Osteocyte (in vitro differentiated cells): ENCODE results near the gene ULK2. TPM values are rescaled to one million over a fixed set of nuclear protein-coding genes. Genes with fewer than 3 reads are reported as not detected.

ENCODE experiments used
- DNase-seq: peaks from one replicate; pipeline ENCODE4 v3.0.0; 2021; ENCODE audit warnings: mixed read lengths; ENCODE audit not compliant: unreplicated experiment; ENCODE audit errors: extremely low spot score
- H3K27ac Mint-ChIP-seq: one replicate; pipeline ENCODE4 v1.8.0; 2021; ENCODE audit warnings: mild to moderate bottlenecking, mixed read lengths; ENCODE audit not compliant: unreplicated experiment
- H3K27me3 Mint-ChIP-seq: one replicate; pipeline ENCODE4 v1.8.0; 2021; ENCODE audit warnings: mixed read lengths; ENCODE audit not compliant: unreplicated experiment
- H3K36me3 Mint-ChIP-seq: one replicate; pipeline ENCODE4 v1.8.0; 2021; ENCODE audit warnings: mixed read lengths; ENCODE audit not compliant: unreplicated experiment
- H3K4me1 Mint-ChIP-seq: one replicate; pipeline ENCODE4 v1.8.0; 2021; ENCODE audit warnings: mixed read lengths; ENCODE audit not compliant: unreplicated experiment
- H3K4me3 Mint-ChIP-seq: one replicate; pipeline ENCODE4 v1.8.0; 2021; ENCODE audit warnings: mild to moderate bottlenecking, moderate library complexity, mixed read lengths; ENCODE audit not compliant: unreplicated experiment
- H3K9me3 Mint-ChIP-seq: one replicate; pipeline ENCODE4 v1.8.0; 2021; ENCODE audit warnings: mixed read lengths; ENCODE audit not compliant: unreplicated experiment
- CTCF ChIP-seq: fragments of 200-600 bp; sonication (generic); IDR thresholded peaks from 2 replicates; pipeline ENCODE4 v1.5.0; 2021; ENCODE audit warnings: antibody characterized with exemption, mild to moderate bottlenecking, moderate library complexity
- total RNA-seq: library from RNA; stranded (reverse); gene quantifications from 2 replicates; pipeline ENCODE4 v1.2.1, GENCODE V29; 2021

Gene ULK2
- total RNA-seq, 1 donor from 2014 or later, result 33.3 TPM

GRCh38 chr17:19733953-19734526, 133.7 kb downstream of the ULK2 start:
- H3K36me3 Mint-ChIP-seq, result no peaks in the 10 kb centered on the region

GRCh38 chr17:19731626-19732025, 136.1 kb downstream of the ULK2 start:
- Mint-ChIP-seq H3K27ac (no peak overlapping the region), H3K4me1 (peaks cover 41% of the 10 kb centered on the region), H3K4me3 (no peak overlapping the region), H3K9me3 (no peaks in the 10 kb centered on the region), H3K27me3 (peaks cover 2% of the 10 kb centered on the region), H3K36me3 (no peaks in the 10 kb centered on the region)
- no peak for TF ChIP-seq CTCF
- DNase-seq, result no peak

More at GRCh38 chr17:19733953-19734526, 133.7 kb downstream of the ULK2 start:
- no peaks in the 10 kb centered on the region for H3K9me3 Mint-ChIP-seq
- H3K27ac Mint-ChIP-seq, result no peak overlapping the region
- DNase-seq, result no peak
- no peak overlapping the region for H3K4me3 Mint-ChIP-seq
- TF ChIP-seq CTCF, result no peak
- peaks cover 19% of the 10 kb centered on the region for H3K4me1 Mint-ChIP-seq
- H3K27me3 Mint-ChIP-seq, result peaks cover 2% of the 10 kb centered on the region

- DNase-seq, result no peak
Measured at GRCh38 chr17:19730843-19731242, 136.9 kb downstream of the ULK2 start.

GRCh38 chr17:19729900-19730299, 137.8 kb downstream of the ULK2 start:
- H3K36me3 Mint-ChIP-seq, result no peaks in the 10 kb centered on the region
- no peak overlapping the region for H3K4me3 Mint-ChIP-seq
- peaks cover 46% of the 10 kb centered on the region for H3K4me1 Mint-ChIP-seq
- H3K9me3 Mint-ChIP-seq, result no peaks in the 10 kb centered on the region
- no peak for DNase-seq
- no peak for TF ChIP-seq CTCF
- H3K27ac Mint-ChIP-seq, result peak overlapping the region; percentile 55
- H3K27me3 Mint-ChIP-seq, result peaks cover 2% of the 10 kb centered on the region

More at GRCh38 chr17:19730843-19731242, 136.9 kb downstream of the ULK2 start:
- H3K9me3 Mint-ChIP-seq, result no peaks in the 10 kb centered on the region
- H3K27me3 Mint-ChIP-seq, result peaks cover 2% of the 10 kb centered on the region
- no peak overlapping the region for H3K27ac Mint-ChIP-seq
- H3K4me1 Mint-ChIP-seq, result peaks cover 41% of the 10 kb centered on the region
- no peaks in the 10 kb centered on the region for H3K36me3 Mint-ChIP-seq
- no peak for TF ChIP-seq CTCF
- no peak overlapping the region for H3K4me3 Mint-ChIP-seq

- Mint-ChIP-seq H3K4me3 (no peak overlapping the region), H3K9me3 (no peaks in the 10 kb centered on the region)
- DNase-seq, result peak; percentile 95
Measured at GRCh38 chr17:19728084-19728495, 139.6 kb downstream of the ULK2 start.

More at GRCh38 chr17:19728084-19728495, 139.6 kb downstream of the ULK2 start:
- no peak for TF ChIP-seq CTCF
- Mint-ChIP-seq H3K27me3 (peaks cover 2% of the 10 kb centered on the region), H3K27ac (peak overlapping the region; percentile 93), H3K36me3 (no peaks in the 10 kb centered on the region), H3K4me1 (peaks cover 53% of the 10 kb centered on the region)
